HCT116 (cell line): Measurements from ENCODE around the gene NTSR1. TPM values are rescaled to one million over a fixed set of nuclear protein-coding genes. Genes with fewer than 3 reads are reported as not detected.

ENCODE experiments used
- ATAC-seq: fragments of 200-7000 bp; cut with Tn5 transposase; 2 replicates; pipeline ENCODE4 v1.9.1; 2020; ENCODE audit warnings: mild to moderate bottlenecking, moderate library complexity
- BruUV-seq: library from RNA; stranded (reverse); fragments of 400-500 nt; replicated peaks from 2 replicates; lab custom pipeline; 2021; lab: Mats Ljungman, UMichigan
- CTCF ChIA-PET: fragments of 300-600 bp; sonication (Branson Sonifier 250); formaldehyde crosslinking; loops from one replicate; lab custom pipeline; 2021; ENCODE audit warnings: antibody characterized with exemption; lab: Charles Lee
- POLR2A ChIA-PET: fragments of 300-600, 350-600 bp; sonication (Branson Sonifier 250); formaldehyde crosslinking; loops from one replicate; lab custom pipeline; 2021; ENCODE audit warnings: antibody characterized with exemption; lab: Charles Lee
- RAD21 ChIA-PET, 2 experiments: fragments of 300-600 bp; sonication (Branson Sonifier 250); formaldehyde crosslinking; loops; one replicate each; lab custom pipeline; 2023; ENCODE audit warnings: low total read pairs in 2 of 2; ENCODE audit not compliant: uncharacterized antibody in 2 of 2, unreplicated experiment in 2 of 2, low non-redundant PET in 1 of 2; lab: Charles Lee
- DNase-seq: peaks from one replicate; pipeline ENCODE4 v3.0.0-alpha.2; 2010; ENCODE audit warnings: low read depth, low spot score
- H2AFZ ChIP-seq: fragments of 200-600 bp; shearing (Covaris generic), sonication (generic); 2 replicates; pipeline ENCODE4 v1.6.1; 2017; ENCODE audit warnings: low read depth, mixed run types, mixed read lengths, antibody characterized with exemption, low read length; ENCODE audit not compliant: poor library complexity, severe bottlenecking
- H3K27ac ChIP-seq: 2 replicates; pipeline ENCODE4 v1.5.1; 2012; ENCODE audit warnings: low read depth, low read length
- H3K27me3 ChIP-seq: fragments of 200-600 bp; sonication (generic); 2 replicates; pipeline ENCODE4 v1.6.1; 2016; ENCODE audit warnings: mixed run types, low read length, mixed read lengths; ENCODE audit not compliant: insufficient read depth
- H3K36me3 ChIP-seq, 2 experiments: fragments of 200-500 bp in 1 of 2; fragments of 200-600 bp in 1 of 2; sonication (Bioruptor generic) in 1 of 2; sonication (generic) in 1 of 2; 2 replicates each; pipeline versions ENCODE4 v1.5.1 to v1.6.1; 2014 to 2016; ENCODE audit warnings: low read length in 2 of 2, inconsistent platforms in 1 of 2, mixed read lengths in 1 of 2, mixed run types in 1 of 2; ENCODE audit not compliant: insufficient read depth in 2 of 2, control insufficient read depth in 1 of 2
- H3K4me1 ChIP-seq, 2 experiments: fragments of 200-600 bp in 1 of 2; sonication (generic) in 1 of 2; 2 replicates each; pipeline versions ENCODE4 v1.5.1 to v1.6.1; 2012 to 2017; ENCODE audit warnings: low read length in 2 of 2, inconsistent platforms in 1 of 2, mild to moderate bottlenecking in 1 of 2, mixed read lengths in 1 of 2, mixed run types in 1 of 2, moderate library complexity in 1 of 2; ENCODE audit not compliant: insufficient read depth in 2 of 2, control insufficient read depth in 1 of 2
- H3K4me2 ChIP-seq: fragments of 200-600 bp; sonication (generic); 2 replicates; pipeline ENCODE4 v1.6.1; 2017; ENCODE audit warnings: mixed run types, low read length, mixed read lengths
- H3K4me3 ChIP-seq, 2 experiments: fragments of 200-600 bp in 1 of 2; sonication (generic) in 1 of 2; replicated peaks in 1 of 2; 2 replicates each; pipeline ENCODE4 v1.5.1; 2011 to 2016; ENCODE audit warnings: low read length in 2 of 2, control low read depth in 1 of 2, low read depth in 1 of 2, mild to moderate bottlenecking in 1 of 2, mixed read lengths in 1 of 2, mixed run types in 1 of 2
- H3K79me2 ChIP-seq: fragments of 200-600 bp; sonication (generic); 2 replicates; pipeline ENCODE4 v1.6.1; 2017; ENCODE audit warnings: mild to moderate bottlenecking, mixed run types, low read length, moderate library complexity, mixed read lengths; ENCODE audit not compliant: insufficient read depth
- H3K9ac ChIP-seq: fragments of 200-600 bp; sonication (generic); 2 replicates; pipeline ENCODE4 v1.6.1; 2016; ENCODE audit warnings: low read length, mixed read lengths
- H3K9me2 ChIP-seq: fragments of 200-600 bp; sonication (generic), shearing (Covaris generic); 2 replicates; pipeline ENCODE4 v1.6.1; 2017; ENCODE audit warnings: mixed run types, mild to moderate bottlenecking, moderate library complexity; ENCODE audit not compliant: insufficient read depth
- H3K9me3 ChIP-seq, 2 experiments: fragments of 200-500 bp in 1 of 2; fragments of 200-600 bp in 1 of 2; sonication (Bioruptor generic) in 1 of 2; sonication (generic) in 1 of 2; 2 replicates each; pipeline ENCODE4 v1.6.1; 2014 to 2017; ENCODE audit warnings: low read length in 2 of 2, mixed read lengths in 2 of 2, inconsistent platforms in 1 of 2, low read depth in 1 of 2, mild to moderate bottlenecking in 1 of 2, mixed run types in 1 of 2, moderate library complexity in 1 of 2; ENCODE audit not compliant: control insufficient read depth in 1 of 2, insufficient read depth in 1 of 2
- H4K20me1 ChIP-seq: fragments of 200-600 bp; sonication (generic), shearing (Covaris generic); 2 replicates; pipeline ENCODE4 v1.6.1; 2017; ENCODE audit warnings: mixed run types, mild to moderate bottlenecking, moderate library complexity; ENCODE audit not compliant: insufficient read depth
- CEBPB ChIP-seq: IDR thresholded peaks from 2 replicates; pipeline ENCODE4 v1.6.1; 2012; ENCODE audit warnings: low read depth
- EGR1 ChIP-seq: IDR thresholded peaks from 2 replicates; pipeline ENCODE4 v1.6.1; 2012; ENCODE audit warnings: low read depth
- EZH2phosphoT487 ChIP-seq: fragments of 200-600 bp; IDR thresholded peaks from 2 replicates; pipeline ENCODE4 v1.6.1; 2018; ENCODE audit warnings: antibody characterized with exemption, borderline replicate concordance
- POLR2A ChIP-seq: IDR thresholded peaks from 2 replicates; pipeline ENCODE4 v1.7.0; 2011; ENCODE audit warnings: borderline replicate concordance; ENCODE audit not compliant: insufficient read depth, insufficient read length; ENCODE audit errors: extremely low read depth
- SIN3A ChIP-seq: IDR thresholded peaks from 2 replicates; pipeline ENCODE4 v1.6.1; 2012; ENCODE audit warnings: low read depth
- YY1 ChIP-seq: IDR thresholded peaks from 2 replicates; pipeline ENCODE4 v1.6.1; 2011; ENCODE audit warnings: low read length, low read depth, moderate library complexity, mild to moderate bottlenecking; ENCODE audit not compliant: insufficient replicate concordance; ENCODE audit errors: extremely low read depth
- ZNF274 ChIP-seq: fragments of 200-500 bp; sonication (Bioruptor generic); IDR thresholded peaks from 2 replicates; pipeline ENCODE4 v1.6.1; 2014; ENCODE audit warnings: mild to moderate bottlenecking, low read depth, low read length, inconsistent platforms
- intact Hi-C: fragments of 100-400 bp; cut with micrococcal nuclease; formaldehyde crosslinking; loops from 2 replicates; pipeline ENCODE4 v1.10.0; 2022
- total RNA-seq: library from RNA; stranded (reverse); gene quantifications from one replicate; pipeline ENCODE4 v1.2.1, GENCODE V29; 2021; ENCODE audit not compliant: unreplicated experiment
- TF ChIP-seq, protein P1 (sequence below), 3 experiments: fragments of 200-600 bp in 1 of 3; sonication (generic) in 1 of 3; IDR thresholded peaks in 2 of 3; conservative IDR thresholded peaks in 1 of 3; 2 replicates each; pipeline ENCODE4 v1.5.1; 2012 to 2017; ENCODE audit warnings: low read depth in 2 of 3, low read length in 2 of 3, antibody characterized with exemption in 1 of 3, borderline replicate concordance in 1 of 3, control low read depth in 1 of 3, mild to moderate bottlenecking in 1 of 3, mixed read lengths in 1 of 3, mixed run types in 1 of 3, moderate library complexity in 1 of 3; ENCODE audit not compliant: insufficient read depth in 1 of 3
- TF ChIP-seq, protein P2 (sequence below): IDR thresholded peaks from 2 replicates; pipeline ENCODE4 v1.6.1; 2012; ENCODE audit warnings: low read depth
- TF ChIP-seq, protein P3 (sequence below): IDR thresholded peaks from 2 replicates; pipeline ENCODE4 v1.6.1; 2012

The NTSR1 gene
- total RNA-seq, 1 experiment from 2014 or later: 187 TPM

DNA sequence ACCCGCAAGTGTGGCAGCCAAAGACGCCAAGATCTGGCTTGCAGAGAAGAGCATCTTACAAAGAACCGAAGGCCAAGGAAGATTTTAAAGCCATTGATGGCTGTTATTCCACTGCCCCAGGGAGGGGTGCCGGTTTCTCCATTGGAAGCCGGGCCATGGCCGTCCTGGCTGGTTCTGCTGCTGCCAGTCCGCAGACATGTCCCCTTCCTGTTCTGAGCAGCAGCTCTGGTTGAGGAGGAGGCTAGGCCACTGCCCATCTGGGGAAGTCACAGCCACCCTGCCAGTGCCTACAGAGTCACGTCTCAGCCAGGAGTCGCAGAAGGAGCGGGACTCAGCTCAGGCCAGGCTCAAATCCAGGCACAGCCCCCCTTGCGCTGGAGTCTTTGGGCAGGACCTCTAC is 45.0 kb downstream of the NTSR1 start:
- H3K4me1 ChIP-seq: peaks cover 0 to 27% of the 10 kb centered on the region in 2 experiments; a peak in 1 of 4 replicates
- ChIA-PET POLR2A (no interaction called here), RAD21 (no interaction called here), CTCF (no interaction called here)
- H3K36me3 ChIP-seq: peaks cover 19 to 42% of the 10 kb centered on the region in 2 experiments; a peak in 3 of 4 replicates
- H4K20me1 ChIP-seq: peaks cover 13% of the 10 kb centered on the region; the same call in 1 of the 2 replicates
- no peak overlapping the region for H3K9ac ChIP-seq
- TF ChIP-seq POLR2A (no peak), EGR1 (no peak), ZNF274 (no peak), CEBPB (no peak), SIN3A (no peak), YY1 (no peak), EZH2phosphoT487 (no peak)
- TF ChIP-seq, protein P1, sequence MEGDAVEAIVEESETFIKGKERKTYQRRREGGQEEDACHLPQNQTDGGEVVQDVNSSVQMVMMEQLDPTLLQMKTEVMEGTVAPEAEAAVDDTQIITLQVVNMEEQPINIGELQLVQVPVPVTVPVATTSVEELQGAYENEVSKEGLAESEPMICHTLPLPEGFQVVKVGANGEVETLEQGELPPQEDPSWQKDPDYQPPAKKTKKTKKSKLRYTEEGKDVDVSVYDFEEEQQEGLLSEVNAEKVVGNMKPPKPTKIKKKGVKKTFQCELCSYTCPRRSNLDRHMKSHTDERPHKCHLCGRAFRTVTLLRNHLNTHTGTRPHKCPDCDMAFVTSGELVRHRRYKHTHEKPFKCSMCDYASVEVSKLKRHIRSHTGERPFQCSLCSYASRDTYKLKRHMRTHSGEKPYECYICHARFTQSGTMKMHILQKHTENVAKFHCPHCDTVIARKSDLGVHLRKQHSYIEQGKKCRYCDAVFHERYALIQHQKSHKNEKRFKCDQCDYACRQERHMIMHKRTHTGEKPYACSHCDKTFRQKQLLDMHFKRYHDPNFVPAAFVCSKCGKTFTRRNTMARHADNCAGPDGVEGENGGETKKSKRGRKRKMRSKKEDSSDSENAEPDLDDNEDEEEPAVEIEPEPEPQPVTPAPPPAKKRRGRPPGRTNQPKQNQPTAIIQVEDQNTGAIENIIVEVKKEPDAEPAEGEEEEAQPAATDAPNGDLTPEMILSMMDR (IDR thresholded peaks at IDR 0.05 in 2 of 3, conservative IDR thresholded peaks at IDR 0.05 in 1 of 3; ENCODE audit: borderline replicate concordance in 1 of 3, insufficient read depth in 1 of 3, low read depth in 2 of 3, low read length in 2 of 3): no peak
- TF ChIP-seq, protein P2, sequence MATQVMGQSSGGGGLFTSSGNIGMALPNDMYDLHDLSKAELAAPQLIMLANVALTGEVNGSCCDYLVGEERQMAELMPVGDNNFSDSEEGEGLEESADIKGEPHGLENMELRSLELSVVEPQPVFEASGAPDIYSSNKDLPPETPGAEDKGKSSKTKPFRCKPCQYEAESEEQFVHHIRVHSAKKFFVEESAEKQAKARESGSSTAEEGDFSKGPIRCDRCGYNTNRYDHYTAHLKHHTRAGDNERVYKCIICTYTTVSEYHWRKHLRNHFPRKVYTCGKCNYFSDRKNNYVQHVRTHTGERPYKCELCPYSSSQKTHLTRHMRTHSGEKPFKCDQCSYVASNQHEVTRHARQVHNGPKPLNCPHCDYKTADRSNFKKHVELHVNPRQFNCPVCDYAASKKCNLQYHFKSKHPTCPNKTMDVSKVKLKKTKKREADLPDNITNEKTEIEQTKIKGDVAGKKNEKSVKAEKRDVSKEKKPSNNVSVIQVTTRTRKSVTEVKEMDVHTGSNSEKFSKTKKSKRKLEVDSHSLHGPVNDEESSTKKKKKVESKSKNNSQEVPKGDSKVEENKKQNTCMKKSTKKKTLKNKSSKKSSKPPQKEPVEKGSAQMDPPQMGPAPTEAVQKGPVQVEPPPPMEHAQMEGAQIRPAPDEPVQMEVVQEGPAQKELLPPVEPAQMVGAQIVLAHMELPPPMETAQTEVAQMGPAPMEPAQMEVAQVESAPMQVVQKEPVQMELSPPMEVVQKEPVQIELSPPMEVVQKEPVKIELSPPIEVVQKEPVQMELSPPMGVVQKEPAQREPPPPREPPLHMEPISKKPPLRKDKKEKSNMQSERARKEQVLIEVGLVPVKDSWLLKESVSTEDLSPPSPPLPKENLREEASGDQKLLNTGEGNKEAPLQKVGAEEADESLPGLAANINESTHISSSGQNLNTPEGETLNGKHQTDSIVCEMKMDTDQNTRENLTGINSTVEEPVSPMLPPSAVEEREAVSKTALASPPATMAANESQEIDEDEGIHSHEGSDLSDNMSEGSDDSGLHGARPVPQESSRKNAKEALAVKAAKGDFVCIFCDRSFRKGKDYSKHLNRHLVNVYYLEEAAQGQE: no peak
- TF ChIP-seq, protein P3, sequence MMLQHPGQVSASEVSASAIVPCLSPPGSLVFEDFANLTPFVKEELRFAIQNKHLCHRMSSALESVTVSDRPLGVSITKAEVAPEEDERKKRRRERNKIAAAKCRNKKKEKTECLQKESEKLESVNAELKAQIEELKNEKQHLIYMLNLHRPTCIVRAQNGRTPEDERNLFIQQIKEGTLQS: no peak
- no peaks in the 10 kb centered on the region for H3K9me2 ChIP-seq
- H3K4me2 ChIP-seq: no peak overlapping the region
- no TSS peak for BruUV-seq
- DNase-seq (no peak), ATAC-seq (no peak)
- no peak overlapping the region for H2AFZ ChIP-seq
- H3K9me3 ChIP-seq: no peaks in the 10 kb centered on the region
- H3K79me2 ChIP-seq: peaks cover 64% of the 10 kb centered on the region
- no peak overlapping the region for H3K4me3 ChIP-seq
- peak overlapping the region; percentile 30; the same call in 1 of the 2 replicates for H3K27ac ChIP-seq
- no peaks in the 10 kb centered on the region for H3K27me3 ChIP-seq
- intact Hi-C loops: no loop called here
